GM21737 (cell line): ENCODE measurements around the gene KDM4C.

ENCODE experiments used
- ATAC-seq: cut with Tn5 transposase; IDR thresholded peaks from one replicate; pipeline ENCODE4 v1.9.1; 2021; ENCODE audit warnings: mild to moderate bottlenecking, moderate library complexity; ENCODE audit not compliant: unreplicated experiment

The KDM4C gene

DNA sequence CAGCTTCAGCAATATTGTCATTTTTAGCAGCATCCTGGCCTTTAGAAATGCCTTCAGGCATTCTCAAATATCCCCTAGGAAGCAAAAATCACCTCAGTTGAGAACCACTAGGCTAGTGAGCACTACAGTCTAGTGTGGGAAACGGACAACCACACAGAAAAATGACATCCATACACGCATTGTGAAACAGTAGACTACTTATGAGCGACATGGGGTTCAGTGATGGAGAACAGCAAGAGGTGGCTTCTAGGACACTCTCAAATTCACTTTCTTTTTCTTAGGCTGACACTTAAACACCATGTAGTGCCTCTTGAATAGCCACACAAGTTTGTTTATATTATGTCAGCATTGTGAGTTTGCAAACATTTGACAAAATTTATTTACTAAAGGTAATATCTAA is 203.0 kb downstream of the KDM4C start:
- no peak for ATAC-seq

DNA sequence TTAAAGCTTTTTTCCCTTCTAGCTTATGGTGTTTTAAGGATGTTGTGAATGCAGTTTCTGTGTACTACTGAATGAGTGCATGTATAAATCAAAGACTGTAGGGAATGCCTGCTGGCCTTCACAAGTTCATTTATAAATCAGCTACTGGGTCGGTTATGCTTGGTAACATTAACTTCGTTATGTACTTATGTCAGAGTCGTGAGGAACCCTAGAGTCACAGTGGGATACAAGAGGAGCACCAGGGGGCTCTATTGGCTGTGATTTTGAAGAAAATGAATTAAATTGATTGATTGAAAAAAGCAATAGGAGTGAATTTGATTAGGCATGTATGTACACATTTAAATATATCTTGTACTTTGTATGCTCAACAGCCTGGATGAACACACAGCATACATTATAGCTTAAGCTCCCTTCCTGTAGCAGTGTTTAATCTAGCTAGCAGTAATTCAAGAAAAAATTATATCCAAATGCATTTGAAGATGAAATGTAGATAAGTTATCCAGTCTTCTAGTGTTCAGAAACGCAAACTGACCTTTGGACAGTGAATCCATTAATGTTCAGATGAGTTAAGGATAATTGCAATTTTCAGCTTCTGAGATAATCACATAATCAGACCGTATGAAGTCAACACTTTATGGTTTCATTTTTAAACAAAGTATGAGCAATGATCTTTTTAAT is 204.2 kb downstream of the KDM4C start:
- no peak for ATAC-seq

DNA sequence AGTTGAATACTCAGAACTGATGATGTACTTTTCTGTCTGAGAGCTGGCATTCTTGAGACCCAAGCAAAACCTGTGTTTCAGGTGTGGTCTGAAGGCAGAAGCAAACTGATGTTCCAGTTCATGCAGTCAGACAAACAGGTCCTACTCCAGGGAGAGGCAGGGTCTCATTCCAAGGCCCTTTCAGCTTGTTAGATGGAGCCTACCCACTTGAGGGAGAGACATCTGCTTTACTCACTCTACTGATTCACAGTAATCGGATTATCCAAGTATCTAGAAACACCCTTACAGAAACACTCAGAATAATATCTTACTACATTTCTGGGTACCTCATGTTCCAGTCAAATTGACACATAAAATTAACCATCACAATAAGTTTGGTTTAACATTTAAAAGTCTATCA is 207.8 kb downstream of the KDM4C start:
- ATAC-seq, result no peak

DNA sequence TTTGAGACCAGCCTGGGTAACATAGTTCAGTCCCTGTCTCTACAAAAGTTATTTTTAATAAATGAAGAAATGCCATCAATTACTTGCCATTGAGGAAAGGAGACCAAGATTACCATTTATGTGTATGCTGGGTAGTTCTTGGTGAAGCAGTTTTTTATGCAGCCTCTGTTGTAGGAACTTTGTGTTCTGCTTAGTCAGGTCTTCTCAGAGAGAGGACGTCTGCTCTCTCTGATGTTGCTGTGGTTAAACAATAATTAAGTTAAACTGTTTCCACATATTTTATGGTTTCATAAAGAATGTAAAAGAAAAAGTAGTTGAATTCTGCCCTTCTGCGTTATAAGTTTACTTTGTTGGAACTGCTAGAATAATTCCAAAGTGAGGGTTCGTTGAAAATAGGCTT is 210.5 kb downstream of the KDM4C start:
- no peak for ATAC-seq

DNA sequence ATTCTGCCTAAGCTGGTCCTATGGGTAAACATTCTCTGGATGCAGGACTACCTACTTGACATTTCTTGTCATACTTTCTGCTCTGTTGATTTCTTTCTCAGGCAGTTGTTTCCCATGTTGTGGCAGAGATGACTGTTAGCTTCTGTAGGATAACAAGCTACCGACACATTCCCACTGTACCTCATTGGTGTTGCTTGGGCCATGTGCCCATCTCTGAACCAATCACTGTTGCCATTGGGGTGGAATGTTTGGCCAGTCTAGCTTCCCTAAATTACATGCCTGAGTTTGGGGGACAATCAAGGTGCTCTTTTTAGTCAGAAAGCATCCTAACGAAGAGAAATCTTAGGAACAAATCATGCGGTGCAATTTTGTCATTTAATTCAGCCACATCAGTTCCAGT is 212.0 kb downstream of the KDM4C start:
- ATAC-seq, result no peak

DNA sequence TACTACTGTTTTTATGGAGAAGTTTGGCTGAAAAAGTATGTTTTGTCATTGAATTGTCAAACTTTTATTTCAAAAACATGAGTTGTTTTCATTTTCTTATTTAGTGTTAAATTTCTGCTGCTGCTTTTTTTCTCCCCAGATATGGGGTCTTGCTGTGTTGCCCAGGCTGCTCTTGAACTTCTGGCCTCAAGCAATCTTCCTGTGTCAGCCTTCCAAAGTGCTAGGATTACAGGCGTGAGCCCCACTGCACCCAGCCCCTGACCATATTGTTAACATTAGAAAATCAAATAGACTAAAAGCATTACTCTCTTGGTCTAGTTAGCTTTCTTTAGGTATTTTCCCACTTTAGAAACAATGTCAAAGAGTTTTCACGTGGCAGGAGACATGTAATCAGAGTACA is 215.3 kb downstream of the KDM4C start:
- ATAC-seq, result no peak

DNA sequence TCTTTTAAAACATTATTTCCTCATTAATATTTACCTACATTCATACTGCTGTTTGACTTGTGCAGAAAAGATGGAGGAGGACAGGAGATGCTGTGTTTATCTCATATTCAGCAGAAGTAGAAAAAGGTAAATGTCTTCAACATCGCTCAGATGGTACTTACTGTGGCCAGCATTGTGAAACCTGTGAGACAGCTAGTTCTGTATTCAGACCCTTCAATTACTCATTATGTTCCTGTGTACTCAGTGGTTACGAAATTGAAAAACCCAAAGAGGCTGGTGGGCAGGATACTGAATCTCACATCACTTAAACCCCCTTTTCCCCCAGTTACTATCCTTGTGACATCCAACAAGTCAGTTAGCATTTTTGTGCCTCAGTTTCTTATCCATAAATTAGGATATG is 216.0 kb downstream of the KDM4C start:
- peak; percentile 98 for ATAC-seq

DNA sequence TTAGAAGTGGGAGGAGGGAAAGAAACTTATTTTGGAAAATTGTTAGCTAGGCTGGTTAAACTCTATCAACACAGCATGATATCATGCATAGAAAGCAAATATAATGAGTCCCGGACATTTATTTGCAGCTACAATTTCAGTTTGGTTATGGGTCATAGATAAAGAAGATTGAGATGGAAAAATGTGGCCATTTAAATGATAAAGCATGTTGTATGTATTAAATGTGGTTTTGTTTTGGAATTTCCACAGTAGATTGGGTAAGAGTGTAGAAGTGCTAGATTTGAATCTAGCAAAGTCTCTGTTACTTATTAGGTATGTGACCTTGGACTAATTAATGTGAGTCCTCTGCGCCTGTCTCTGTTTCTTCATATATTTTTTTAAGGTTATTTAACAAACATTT is 217.4 kb downstream of the KDM4C start:
- ATAC-seq, result no peak

DNA sequence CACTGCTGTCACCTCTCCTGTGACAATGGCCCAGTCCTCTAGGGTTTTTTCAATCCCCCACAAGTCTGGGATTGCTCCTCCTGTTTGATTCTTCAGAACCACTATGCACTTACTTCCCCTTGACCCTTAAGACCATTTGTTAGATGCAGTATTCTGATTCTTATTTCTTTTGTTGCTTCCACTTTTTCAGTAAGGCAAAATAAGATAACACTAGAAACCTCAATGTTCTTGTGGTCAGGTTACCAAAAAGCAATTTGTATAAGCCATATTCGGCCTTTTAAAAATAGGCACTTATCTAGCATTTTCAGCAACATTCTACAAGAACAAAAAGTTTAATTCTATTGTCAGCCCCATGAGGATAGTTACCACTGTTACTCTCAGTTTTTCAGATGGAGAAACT is 220.0 kb downstream of the KDM4C start:
- ATAC-seq, result no peak

DNA sequence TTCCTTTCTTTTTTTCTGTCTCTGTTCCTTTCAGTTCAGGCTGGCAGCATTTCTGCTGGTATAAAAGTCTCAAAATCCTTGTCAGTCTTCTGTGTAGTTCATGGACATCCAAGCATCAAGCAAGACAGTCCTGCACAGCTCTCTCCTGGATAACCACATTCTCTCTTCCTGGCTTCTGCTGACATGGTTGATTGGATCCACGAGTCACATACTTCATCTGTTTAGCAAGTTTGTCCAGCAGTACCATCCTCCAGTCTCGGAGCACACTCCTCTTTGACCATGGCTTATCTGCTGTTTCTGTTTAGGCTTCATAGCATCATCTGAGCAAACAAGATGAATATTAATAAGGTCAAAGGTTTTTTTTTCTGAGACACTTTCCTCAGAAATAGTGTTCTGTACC is 220.8 kb downstream of the KDM4C start:
- no peak for ATAC-seq

DNA sequence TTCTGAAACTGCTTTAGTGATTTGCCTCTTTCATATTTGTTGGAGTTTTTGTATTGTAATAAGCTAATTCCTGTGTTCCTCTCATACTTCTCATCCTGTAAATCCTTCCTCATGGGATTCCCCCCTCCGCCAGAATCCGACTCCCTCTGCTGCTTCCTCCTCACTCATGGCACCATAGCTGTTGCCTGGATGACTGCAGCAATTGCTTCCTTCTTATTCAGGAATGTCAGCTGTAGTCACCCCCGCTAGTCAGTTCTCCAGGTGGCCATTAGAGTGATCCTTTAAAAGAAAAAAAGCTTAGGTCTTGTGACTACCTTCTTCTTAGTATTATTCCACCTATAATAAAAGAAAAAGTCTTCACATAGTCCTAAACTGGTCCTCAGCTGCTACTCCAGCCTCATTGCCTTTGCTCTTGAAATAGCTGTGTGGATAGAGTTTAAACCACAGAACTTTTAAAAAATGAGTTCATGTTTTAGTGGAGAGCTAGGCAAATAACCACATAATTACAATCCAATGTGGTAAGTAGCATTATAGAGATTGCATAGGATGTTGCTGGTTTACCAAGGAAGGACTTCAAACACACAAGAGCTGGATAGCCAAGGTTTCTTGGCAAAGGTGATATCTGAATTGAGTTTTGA is 227.3 kb downstream of the KDM4C start:
- ATAC-seq, result no peak

DNA sequence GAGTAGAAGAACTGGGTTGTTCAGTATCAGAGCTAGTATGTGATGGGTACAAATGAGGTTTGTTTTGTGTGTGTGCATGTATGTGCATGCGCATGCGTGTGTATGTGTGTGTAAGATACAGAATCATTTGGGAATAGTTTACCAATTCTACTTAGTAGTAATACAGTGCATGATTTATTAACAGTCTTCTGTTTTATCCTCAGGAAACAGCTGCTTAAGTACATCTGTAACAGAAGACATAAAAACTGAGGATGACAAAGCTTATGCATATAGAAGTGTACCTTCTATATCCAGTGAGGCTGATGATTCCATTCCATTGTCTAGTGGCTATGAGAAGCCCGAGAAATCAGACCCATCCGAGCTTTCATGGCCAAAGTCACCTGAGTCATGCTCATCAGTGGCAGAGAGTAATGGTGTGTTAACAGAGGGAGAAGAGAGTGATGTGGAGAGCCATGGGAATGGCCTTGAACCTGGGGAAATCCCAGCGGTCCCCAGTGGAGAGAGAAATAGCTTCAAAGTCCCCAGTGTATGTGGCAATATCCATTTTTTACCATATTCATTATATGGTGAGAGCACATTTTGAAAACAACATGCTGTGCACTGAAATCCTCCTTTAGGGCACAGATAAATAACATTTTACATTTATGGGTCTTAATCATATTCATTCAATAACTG is 228.5 kb downstream of the KDM4C start:
- ATAC-seq, result no peak

DNA sequence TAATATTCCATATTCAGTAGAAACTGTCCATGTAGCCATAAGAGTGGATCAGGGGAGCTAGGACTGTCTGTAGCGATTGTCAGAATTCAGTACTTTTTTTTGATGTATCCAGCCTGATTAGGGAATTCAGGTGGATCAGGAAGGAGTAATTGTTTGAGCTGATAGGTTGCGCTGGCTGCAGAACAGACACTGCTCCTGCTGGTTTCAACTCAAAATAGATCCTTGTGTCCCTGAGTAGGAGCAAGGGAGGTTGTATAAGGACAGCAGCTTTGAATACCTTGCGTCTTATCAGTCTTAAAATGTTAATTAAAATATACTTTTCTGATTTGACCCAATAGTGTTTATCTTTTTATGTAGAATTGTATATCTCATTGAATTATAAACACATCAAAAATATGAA is 229.6 kb downstream of the KDM4C start:
- no peak for ATAC-seq

DNA sequence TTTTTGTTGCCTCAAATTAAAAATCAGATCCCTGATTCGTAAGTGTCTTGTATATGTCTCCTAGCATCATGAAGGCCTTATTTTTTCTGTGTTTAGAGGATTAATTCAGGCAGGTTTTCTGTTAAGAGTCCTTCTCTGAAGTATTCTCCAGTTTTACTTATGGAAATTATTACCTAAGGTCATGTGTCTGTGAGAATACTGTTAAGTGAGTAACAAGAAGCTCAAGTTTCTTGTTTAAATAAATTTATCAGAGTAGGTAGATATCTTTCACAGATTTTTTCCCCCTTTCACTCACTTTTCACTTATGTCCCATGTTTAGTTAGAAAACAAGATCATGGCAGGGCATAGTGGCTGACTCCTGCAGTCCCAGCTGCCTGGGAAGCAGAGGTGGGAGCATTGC is 233.6 kb downstream of the KDM4C start:
- no peak for ATAC-seq

DNA sequence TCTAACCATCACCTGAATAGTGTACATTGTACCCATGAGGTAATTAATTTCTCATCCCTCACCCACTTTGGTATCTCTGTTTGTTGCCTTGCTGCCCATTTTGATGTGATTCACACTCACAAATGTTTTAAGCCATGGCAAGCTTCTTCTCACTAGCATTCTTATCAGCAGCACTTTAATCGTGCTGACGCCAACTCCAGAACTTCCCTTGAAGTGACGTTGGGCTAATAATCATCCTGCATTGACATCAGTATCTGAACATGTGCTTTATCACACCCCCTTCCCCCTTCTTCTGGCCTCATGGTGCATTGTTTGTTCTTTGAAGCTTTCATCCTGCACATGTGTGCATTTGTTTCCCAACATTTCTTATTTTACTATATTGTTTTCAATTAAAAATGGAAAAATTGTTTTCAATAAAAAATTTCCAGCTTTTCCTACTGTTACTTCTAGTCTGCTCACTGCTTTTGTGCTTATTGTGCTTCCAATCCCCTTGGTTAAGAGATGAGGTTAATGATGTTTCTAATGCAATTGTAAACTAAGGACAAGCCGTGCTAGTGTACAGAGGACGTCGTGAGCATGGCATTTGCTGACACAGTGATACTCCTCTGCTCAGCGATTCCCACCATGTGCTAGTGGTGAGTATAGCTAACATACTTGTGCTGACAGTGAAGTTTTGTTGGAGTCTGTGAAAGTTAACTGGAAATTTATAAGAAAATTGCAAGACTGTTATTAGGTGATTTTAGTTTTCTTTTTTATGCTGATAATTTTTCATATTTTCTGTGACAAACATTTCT is 238.5 kb downstream of the KDM4C start:
- ATAC-seq, result no peak

DNA sequence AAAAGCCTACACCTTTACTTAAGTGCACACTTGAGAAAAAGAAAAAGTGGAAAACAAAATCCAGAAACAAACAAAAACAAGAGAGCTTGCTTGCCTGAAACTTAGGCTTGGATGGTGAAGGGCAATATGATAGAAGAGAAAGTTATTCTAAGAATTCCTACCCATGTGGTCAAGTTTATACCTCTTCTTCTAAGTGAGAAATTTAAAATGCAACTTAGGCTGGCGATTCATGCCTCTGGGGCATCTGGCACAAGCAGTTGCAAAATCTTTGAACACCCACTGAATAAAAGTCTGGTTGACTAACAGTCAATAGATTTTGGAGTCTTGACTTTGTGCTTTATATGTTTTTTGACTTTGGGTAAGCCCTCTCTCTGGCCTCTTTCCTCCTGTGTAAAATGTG is 239.6 kb downstream of the KDM4C start:
- ATAC-seq, result no peak

DNA sequence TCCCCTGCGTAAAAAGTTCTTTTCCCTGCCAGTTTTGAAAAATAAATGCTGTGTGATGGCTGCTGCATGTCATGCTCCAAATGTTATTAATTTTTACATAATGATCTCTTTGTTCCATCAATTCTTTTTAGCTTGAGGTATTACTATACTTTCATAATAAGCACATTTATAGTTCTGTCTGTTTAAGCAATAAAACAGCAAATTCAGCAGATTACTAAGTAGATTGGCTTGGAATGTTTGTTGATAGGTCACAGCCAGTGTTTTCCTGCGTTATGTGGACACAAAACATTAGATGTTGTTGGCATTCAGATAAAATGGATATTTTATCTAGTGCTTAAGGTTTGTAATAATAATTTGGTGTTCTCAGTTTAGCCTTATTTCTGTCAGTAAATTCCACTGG is 242.0 kb downstream of the KDM4C start:
- no peak for ATAC-seq

DNA sequence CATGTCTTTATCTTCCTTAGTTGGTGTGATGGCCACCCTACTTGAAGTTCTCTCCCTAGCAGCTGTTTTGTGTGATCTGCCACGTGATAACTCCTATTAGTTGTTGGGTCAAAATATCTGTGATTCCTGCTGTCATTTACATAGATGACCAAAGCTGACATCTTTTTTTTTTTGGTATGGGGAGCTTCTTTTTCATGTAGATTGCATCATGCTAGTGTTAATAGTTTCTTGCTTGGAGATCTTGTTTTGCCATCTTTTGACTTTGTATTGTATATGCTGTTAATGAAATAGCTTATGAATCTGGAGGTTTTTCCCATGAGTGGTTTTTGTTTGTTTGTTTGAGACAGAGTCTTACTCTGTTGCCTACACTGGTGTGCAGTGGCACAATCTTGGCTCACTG is 243.8 kb downstream of the KDM4C start:
- no peak for ATAC-seq

DNA sequence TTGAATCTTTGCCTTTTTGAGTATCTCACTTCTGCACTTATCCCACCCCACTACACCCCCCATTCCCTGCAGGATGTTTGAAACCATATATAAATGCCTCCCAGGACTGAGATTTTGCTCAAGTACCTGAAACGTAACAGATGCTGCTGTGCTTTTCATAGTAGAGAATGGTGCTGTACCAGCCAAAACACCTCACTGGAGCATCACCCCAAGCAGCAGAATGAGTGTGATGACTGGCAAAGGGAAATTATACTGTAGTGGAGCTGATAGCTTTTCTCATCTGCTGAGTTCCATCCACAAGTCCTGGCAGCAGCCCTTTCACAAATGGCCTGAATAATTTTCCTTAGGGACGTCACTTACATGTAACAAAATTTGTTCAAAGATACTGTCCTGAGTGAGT is 246.1 kb downstream of the KDM4C start:
- ATAC-seq, result no peak

DNA sequence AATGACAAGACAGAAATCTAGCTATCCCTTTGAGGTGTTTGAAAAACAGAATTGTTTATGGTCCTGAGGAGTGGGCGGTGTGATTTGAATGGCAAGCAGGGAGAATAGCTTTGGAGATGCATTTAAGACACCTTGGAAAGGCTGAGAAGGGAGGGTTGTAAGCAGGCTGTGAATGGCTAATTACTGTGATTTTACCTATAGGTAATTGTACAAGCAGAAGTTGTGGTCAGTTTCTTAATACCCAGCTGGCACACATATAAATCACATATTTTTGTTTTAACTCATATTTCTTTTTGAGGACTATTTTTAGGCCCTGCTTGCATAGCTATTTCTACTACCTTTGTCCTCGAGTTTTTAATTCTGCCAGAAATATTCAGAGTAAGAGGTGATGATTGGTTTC is 248.6 kb downstream of the KDM4C start:
- no peak for ATAC-seq

DNA sequence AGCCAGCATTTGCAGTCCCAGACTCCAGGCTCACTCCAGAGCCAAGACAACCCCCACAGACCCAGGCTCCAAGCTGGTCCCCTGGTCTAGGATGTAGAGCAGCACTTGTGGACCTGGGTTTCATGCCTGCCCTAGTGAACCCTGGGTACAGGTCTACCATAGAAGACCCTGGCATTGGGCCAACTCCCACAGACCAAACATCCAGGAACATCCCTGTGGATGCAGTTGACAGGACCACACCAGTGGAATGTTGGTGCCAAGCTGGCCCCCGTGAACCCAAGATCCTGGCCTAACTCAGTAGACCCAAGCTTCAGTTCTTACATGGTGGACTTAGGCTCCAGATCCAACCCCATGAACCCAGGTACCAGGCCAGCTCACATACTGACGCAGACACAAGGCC is 250.6 kb downstream of the KDM4C start:
- no peak for ATAC-seq

DNA sequence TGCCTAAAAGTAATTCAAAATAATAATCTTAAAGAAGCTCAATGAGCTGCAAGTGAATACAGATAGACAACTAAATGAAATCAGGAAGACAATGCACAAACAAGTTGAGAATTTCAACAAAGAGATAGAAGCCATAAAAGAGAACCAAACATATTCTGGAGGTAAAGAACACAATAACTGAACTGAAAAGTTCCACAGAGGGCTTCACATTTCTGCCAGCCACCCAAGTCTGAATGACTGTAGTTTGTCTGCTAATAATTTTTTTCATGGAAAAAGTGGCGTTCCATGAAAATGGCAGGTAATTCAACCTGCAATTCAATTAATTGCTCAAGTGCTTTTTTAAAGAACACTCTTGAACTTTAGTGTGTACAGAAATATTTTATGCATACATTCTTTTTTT is 251.3 kb downstream of the KDM4C start:
- ATAC-seq, result no peak
